WTC11 (cell line): ENCODE data around the gene MARCKSL1.

Experiments
- CREM ChIP-seq: sonication (generic); formaldehyde crosslinking; IDR thresholded peaks from 2 replicates; pipeline ENCODE4 v1.8.1; 2022; ENCODE audit warnings: mild to moderate bottlenecking, missing genetic modification reagents, moderate library complexity
- FOXP1 ChIP-seq: sonication (generic); formaldehyde crosslinking; IDR thresholded peaks from 2 replicates; pipeline ENCODE4 v1.8.0; 2022; ENCODE audit warnings: missing genetic modification reagents, mild to moderate bottlenecking, moderate library complexity, borderline replicate concordance
- IRF2 ChIP-seq: sonication (generic); formaldehyde crosslinking; IDR thresholded peaks from 2 replicates; pipeline ENCODE4 v1.8.0; 2022; ENCODE audit warnings: low read depth, missing genetic modification reagents, borderline replicate concordance
- TEAD4 ChIP-seq: sonication (generic); formaldehyde crosslinking; IDR thresholded peaks from 2 replicates; pipeline ENCODE4 v1.8.0; 2022; ENCODE audit warnings: mild to moderate bottlenecking, missing genetic modification reagents
- ZNF232 ChIP-seq: sonication (generic); formaldehyde crosslinking; IDR thresholded peaks from 2 replicates; pipeline ENCODE4 v1.8.0; 2022; ENCODE audit warnings: mild to moderate bottlenecking, missing genetic modification reagents
- ZNF263 ChIP-seq: sonication (generic); formaldehyde crosslinking; IDR thresholded peaks from 2 replicates; pipeline ENCODE4 v1.8.1; 2022; ENCODE audit warnings: low read depth, mild to moderate bottlenecking, moderate library complexity, missing genetic modification reagents
- ZNF317 ChIP-seq: sonication (generic); formaldehyde crosslinking; IDR thresholded peaks from 2 replicates; pipeline ENCODE4 v1.8.1; 2023; ENCODE audit warnings: low read depth, mild to moderate bottlenecking, moderate library complexity, missing genetic modification reagents, borderline replicate concordance
- TF ChIP-seq, protein P1 (sequence below): fragments of 250-450 bp; sonication (Bioruptor Pico); IDR thresholded peaks from 2 replicates; pipeline ENCODE4 v1.9.0; 2021; ENCODE audit warnings: moderate library complexity, mild to moderate bottlenecking, inconsistent platforms, borderline replicate concordance
- TF ChIP-seq, protein P2 (sequence below): fragments of 200-600 bp; IDR thresholded peaks from 2 replicates; pipeline ENCODE4 v1.8.0; 2022; ENCODE audit warnings: antibody characterized with exemption
- TF ChIP-seq, protein P3 (sequence below): sonication (generic); formaldehyde crosslinking; IDR thresholded peaks from 2 replicates; pipeline ENCODE4 v1.8.1; 2022; ENCODE audit warnings: low read depth, mild to moderate bottlenecking, moderate library complexity, missing genetic modification reagents, borderline replicate concordance

DNA sequence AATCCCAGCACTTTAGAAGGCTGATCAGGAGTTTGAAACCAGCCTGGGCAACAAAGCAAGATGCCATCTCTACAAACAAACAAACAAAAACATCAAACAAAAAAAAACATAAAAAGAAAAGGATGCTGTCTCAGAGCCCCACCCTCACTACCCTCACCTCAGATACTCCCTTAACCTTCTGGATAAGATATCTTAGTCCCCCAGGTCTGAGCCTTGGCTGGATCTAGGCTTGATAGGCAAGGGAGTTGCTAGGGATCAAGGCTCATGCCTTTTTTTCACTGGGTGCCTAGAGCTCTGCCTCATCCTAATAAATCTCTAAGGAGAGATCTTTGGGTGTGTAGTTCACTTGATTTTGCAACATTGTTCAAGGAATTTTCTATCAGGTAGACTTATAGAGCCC lies 36.7 kb downstream of the MARCKSL1 start:
- TF ChIP-seq, protein P1, sequence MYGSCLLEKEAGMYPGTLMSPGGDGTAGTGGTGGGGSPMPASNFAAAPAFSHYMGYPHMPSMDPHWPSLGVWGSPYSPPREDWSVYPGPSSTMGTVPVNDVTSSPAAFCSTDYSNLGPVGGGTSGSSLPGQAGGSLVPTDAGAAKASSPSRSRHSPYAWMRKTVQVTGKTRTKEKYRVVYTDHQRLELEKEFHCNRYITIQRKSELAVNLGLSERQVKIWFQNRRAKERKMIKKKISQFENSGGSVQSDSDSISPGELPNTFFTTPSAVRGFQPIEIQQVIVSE (CRISPR knock-in tag): no peak
- TF ChIP-seq TEAD4 (CRISPR knock-in tag): no peak
- TF ChIP-seq CREM (CRISPR knock-in tag): no peak
- TF ChIP-seq IRF2 (CRISPR knock-in tag): no peak
- TF ChIP-seq ZNF263 (CRISPR knock-in tag): no peak
- TF ChIP-seq, protein P2, sequence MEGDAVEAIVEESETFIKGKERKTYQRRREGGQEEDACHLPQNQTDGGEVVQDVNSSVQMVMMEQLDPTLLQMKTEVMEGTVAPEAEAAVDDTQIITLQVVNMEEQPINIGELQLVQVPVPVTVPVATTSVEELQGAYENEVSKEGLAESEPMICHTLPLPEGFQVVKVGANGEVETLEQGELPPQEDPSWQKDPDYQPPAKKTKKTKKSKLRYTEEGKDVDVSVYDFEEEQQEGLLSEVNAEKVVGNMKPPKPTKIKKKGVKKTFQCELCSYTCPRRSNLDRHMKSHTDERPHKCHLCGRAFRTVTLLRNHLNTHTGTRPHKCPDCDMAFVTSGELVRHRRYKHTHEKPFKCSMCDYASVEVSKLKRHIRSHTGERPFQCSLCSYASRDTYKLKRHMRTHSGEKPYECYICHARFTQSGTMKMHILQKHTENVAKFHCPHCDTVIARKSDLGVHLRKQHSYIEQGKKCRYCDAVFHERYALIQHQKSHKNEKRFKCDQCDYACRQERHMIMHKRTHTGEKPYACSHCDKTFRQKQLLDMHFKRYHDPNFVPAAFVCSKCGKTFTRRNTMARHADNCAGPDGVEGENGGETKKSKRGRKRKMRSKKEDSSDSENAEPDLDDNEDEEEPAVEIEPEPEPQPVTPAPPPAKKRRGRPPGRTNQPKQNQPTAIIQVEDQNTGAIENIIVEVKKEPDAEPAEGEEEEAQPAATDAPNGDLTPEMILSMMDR: no peak
- TF ChIP-seq ZNF317 (CRISPR knock-in tag): no peak
- TF ChIP-seq, protein P3, sequence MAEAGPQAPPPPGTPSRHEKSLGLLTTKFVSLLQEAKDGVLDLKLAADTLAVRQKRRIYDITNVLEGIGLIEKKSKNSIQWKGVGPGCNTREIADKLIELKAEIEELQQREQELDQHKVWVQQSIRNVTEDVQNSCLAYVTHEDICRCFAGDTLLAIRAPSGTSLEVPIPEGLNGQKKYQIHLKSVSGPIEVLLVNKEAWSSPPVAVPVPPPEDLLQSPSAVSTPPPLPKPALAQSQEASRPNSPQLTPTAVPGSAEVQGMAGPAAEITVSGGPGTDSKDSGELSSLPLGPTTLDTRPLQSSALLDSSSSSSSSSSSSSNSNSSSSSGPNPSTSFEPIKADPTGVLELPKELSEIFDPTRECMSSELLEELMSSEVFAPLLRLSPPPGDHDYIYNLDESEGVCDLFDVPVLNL (CRISPR knock-in tag): no peak
- TF ChIP-seq FOXP1 (CRISPR knock-in tag): no peak
- no peak for TF ChIP-seq ZNF232 (CRISPR knock-in tag)
